ENCODE data around the gene TP53BP2.
"Not testable (repeated sequence)": the region's sequence is repeated elsewhere in the genome, so short reads cannot be mapped to it uniquely, and the experiment has no call there.

The TP53BP2 gene

DNA sequence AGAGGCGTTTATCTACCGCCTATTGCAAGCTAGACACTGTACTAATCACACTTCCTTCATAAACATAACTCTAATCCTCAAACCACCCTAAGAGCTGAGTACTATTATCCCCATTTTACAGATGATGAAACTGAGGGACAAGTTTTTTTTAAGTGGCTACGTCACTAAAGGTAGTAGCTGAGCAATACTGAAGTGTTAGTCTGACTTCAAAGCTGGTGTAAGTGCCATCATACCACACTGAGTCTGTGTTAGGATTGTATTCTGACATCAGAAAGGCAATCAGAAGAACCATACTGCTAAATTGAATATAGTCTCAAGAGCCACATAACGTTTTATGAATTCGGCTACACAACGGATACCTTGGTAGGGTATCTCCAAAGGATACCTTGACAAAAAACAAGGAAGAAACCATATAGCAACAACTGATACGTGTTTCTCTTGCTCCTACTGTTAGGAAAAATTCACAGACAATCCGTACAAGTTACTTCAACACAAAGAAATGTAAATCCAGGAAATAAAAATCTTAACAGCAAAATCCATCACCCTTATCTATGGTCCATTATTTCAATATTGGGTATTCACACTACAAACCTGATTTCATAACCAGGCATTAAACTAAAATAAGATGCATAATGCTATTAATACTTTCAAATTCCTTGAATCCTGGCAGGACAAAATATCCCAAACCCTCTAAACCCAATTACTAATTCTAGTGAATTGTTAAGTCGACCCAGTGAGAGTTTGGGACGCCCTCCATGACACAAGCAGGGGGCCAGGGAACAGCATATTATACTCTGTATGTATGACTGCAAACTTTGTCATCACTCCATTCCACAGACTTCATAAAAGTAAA, 1.6 kb downstream of the TP53BP2 start:
- TF ChIP-seq, protein P1, sequence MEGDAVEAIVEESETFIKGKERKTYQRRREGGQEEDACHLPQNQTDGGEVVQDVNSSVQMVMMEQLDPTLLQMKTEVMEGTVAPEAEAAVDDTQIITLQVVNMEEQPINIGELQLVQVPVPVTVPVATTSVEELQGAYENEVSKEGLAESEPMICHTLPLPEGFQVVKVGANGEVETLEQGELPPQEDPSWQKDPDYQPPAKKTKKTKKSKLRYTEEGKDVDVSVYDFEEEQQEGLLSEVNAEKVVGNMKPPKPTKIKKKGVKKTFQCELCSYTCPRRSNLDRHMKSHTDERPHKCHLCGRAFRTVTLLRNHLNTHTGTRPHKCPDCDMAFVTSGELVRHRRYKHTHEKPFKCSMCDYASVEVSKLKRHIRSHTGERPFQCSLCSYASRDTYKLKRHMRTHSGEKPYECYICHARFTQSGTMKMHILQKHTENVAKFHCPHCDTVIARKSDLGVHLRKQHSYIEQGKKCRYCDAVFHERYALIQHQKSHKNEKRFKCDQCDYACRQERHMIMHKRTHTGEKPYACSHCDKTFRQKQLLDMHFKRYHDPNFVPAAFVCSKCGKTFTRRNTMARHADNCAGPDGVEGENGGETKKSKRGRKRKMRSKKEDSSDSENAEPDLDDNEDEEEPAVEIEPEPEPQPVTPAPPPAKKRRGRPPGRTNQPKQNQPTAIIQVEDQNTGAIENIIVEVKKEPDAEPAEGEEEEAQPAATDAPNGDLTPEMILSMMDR (IDR thresholded peaks at IDR 0.05; ENCODE audit: insufficient read depth, low read depth, low read length, missing control alignments): no peak
- DNase-seq (ENCODE audit: low read depth): peak; percentile 39
- peak overlapping the region; percentile 56 for H3K4me3 ChIP-seq (ENCODE audit: low read length)

DNA sequence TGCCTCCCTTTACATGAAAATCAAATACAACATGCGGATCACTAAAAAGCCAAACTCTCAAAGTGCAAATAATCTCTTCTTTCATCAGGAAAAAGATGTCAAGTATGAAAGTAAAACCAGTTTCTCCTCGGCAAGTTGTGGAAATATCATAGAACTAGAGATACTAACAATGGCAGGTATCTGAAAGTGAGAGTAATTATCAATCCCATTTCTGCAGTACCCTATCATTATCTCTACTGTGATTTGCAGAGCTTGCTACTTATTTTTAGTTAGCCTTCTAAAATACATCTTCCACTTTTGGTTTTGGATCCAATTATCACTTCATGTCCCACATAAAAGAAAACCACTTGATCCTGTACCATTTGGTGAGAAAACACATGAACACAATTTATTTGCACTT, 3.0 kb downstream of the TP53BP2 start:
- no peak for DNase-seq (ENCODE audit: low read depth)
- TF ChIP-seq, protein P1 (IDR thresholded peaks at IDR 0.05; ENCODE audit: insufficient read depth, low read depth, low read length, missing control alignments): no peak
- H3K4me3 ChIP-seq (ENCODE audit: low read length): no peak overlapping the region

DNA sequence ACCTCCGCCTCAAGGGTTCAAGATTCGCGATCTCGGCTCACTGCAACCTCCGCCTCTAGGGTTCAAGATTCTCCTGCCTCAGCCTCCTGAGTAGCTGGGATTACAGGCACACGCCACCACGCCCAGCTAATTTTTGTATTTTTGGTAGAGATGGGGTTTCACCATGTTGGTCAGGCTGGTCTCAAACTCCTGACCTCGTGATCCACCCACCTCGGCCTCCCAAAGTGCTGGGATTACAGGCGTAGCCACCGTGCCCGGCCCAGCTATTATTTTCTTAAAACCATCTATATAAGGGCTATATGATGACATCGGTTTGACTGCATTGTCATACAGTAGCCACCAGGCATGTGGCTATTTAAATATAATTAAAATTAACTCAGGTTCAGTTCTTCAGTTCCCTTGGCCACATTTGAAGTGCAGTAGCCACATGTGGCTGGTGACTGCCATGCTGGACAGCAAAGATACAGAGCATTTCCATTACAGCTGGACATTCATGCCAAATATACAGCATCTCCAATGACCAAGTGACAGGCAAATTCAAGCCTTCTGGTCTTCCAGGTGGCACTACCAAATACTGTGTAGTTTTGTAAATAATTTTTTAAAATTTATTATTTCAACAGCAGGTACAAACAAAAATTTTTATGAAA, 3.6 kb downstream of the TP53BP2 start:
- not testable (repeated sequence) for H3K4me3 ChIP-seq (ENCODE audit: low read length); DNase-seq (ENCODE audit: low read depth)

DNA sequence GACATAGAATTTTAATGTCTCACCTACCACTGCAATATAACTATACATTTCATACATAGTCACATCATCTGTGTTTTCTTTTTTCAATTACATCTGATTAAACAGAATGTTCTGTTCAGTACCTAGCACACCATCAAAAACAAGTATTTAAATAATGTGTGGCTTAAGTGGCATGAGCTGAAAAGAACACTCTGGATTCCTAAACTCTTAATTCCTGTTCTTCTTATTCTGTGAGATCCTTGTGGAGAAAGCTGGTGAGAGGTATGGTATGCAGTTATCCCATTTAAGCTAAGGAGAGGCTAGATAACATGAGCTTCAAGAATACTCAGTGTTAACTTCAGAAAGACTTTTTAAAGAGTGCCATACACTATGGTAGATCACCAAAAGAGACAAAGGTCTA, 5.5 kb downstream of the TP53BP2 start:
- no peak for DNase-seq (ENCODE audit: low read depth)
- H3K4me3 ChIP-seq (ENCODE audit: low read length): no peak overlapping the region
- TF ChIP-seq, protein P1 (IDR thresholded peaks at IDR 0.05; ENCODE audit: insufficient read depth, low read depth, low read length, missing control alignments): no peak

DNA sequence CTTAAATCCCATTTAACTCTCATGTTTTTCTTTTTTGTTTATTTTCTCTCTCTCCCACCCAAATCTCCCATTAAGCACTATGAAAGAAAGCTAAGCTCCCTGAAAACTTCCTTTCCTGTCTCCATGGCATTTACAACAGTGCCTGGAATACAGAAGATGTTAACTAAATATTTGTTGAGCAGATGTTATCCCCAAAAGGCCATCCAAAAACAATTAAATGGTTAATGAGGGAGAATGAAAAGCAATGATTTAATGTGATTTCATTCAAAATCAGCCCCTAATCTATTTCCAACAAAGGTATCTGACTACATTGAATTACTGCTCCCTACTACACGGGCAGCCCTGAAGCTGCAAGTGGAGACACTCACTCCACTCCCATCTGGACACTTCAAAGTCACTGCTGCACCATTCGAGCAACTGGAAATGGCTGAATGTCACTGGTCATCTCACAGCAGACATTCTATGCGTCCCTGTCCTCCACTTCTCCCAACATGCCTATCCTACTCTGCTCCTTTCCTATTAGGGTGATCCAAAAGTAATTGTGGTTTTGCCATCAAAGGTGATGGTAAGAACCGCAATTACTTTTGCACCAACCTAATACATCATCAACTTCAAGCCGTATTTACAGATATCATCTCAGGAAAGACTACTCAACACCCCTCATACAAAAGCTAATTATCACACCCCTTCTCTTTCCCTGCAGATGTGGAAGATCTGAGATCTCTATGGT, 7.5 kb downstream of the TP53BP2 start:
- H3K4me3 ChIP-seq (ENCODE audit: low read length): no peak overlapping the region
- no peak for DNase-seq (ENCODE audit: low read depth)
- TF ChIP-seq, protein P1 (IDR thresholded peaks at IDR 0.05; ENCODE audit: insufficient read depth, low read depth, low read length, missing control alignments): no peak

DNA sequence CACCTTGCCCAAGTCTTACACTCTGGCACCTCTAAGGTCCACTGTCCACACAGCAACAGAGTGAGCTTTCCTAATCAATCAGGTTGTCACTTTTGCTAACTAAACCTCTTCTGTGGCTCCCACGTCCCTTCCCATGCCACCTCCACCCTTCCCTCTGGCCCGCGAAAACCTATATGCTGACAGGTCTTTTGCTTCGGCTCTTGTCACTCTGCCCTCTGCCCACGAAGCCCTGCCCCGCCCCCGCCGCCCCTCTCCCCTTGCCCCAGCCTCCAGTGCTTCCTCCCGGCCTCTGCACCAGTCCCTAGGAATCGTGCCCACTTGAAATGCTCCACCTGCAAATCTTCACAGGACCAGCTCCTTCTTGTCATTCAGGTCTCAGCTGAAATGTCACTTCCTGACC, 8.1 kb downstream of the TP53BP2 start:
- DNase-seq (ENCODE audit: low read depth): no peak
- no peak overlapping the region for H3K4me3 ChIP-seq (ENCODE audit: low read length)
- TF ChIP-seq, protein P1 (IDR thresholded peaks at IDR 0.05; ENCODE audit: insufficient read depth, low read depth, low read length, missing control alignments): no peak

DNA sequence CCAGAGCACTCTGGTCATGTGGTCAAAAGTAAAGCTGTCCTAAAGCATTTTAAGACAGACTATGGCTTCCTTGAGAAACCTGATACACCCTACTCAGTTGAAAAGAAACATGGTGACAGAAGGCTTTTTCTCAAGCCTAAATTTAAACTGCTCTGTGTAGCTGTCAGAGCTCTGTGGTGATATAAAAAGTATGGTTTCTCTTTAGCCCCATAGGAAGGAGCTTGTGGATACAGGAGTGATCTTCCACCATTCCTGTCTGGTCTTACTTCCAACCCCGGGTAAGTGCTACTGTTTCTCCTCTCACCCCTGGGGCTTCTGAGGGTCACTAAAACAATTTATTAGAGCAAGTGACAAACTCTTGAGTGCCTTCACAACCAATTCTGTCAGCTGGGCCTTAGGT, 8.5 kb downstream of the TP53BP2 start:
- H3K4me3 ChIP-seq (ENCODE audit: low read length): no peak overlapping the region
- no peak for DNase-seq (ENCODE audit: low read depth)
- TF ChIP-seq, protein P1 (IDR thresholded peaks at IDR 0.05; ENCODE audit: insufficient read depth, low read depth, low read length, missing control alignments): no peak
